HG03039 (cell line): ENCODE results near the gene LAPTM4A.

Source experiments
- ATAC-seq: cut with Tn5 transposase; IDR thresholded peaks from one replicate; pipeline ENCODE4 v1.9.1; 2021; ENCODE audit warnings: mild to moderate bottlenecking, moderate library complexity; ENCODE audit not compliant: unreplicated experiment

LAPTM4A gene

DNA sequence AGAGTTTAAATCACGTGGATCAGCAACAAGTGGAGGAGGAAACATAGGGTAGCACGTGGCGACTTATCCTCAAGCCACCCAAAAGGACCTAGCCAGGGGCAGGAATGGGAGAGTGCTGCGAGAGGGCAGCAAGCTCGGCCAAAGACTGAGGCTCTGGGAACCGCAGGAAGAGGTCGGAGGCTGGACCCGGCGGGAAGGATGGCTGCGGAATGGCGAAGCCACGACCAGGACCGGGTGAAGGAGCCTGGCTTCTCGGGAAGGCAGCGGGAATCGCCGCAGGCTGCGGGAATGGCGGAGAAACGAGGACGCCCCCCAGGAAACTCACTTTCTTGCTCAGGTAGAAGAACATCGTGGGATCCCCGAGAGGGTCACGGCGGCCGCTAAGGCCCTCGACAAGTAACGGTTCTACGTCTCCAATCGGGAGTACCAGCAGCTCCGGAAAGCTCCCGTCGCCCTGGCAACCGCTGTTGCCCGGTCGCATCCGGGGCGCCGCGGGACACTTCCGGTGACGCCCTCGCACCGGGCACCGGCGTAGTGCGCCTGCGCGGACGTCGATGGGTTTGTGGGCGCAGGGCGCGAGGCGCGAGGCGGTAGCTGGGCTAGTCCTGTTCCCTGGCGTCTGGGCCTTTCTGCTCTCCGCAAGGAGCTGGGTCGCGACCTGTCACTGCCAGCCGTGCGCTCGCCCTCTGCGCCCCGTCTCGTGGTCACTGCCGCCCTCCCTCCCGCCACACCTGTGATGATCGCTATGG, 61.6 kb downstream of the LAPTM4A start, which contains the start of gene WDR35:
WDR35 (minus strand) TSS at position 439 of the 749 bp plus-strand sequence; CDS start at position 349, 90 bp downstream.
- peak; percentile 93 for ATAC-seq

DNA sequence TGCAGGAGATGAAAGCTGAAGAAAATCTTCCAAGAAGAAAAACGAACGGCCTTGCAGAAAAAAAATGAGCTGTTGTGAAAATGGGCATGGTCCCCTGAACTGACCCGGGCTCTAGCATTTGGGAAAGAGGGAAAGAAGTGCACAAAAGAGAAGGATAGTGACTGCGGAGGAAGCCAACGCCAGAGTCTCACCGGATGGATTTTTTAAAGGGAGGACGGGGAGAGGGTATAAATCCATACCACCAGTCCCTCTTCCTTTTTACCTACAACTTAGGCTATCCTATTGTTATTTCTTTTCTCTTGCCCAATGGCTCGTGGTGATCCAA, 62.1 kb downstream of the LAPTM4A start:
- ATAC-seq: no peak

DNA sequence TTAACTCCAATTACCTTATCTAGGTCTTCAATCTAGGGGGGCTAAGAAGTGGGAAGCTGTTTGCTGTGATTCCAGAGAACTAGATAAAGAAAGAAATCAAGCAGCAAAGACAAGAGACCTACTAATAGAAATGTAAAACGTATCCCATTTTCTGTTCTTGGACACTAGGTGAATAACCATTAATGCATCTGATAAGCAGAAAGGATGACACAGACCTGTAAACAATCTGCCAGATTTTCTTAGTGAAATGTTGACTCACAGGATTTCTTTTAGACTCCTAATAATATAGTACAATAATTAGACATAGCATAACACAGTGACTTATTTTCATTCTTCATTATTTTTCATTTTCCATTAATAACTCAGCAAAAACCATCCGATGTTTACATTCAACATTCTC, 62.8 kb downstream of the LAPTM4A start:
- no peak for ATAC-seq

DNA sequence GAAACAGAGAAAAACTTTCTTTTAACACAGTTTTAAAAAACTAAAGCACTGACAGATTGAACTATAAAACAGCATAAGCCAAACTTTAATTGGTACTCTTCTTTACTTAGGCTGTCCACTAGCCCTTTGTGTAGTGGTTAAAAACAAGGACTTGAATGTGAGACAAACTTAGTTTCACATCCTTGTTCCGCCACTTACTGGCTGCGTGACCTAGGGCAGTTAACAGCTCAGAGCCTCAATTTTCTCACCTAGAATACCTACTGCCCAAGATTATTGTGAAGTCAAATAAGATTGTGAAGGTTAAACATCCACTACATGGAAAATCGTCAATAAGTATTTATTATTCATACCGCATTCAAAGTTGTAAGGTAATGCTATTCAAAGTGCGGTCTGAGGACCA, 63.5 kb downstream of the LAPTM4A start:
- peak; percentile 44 for ATAC-seq
